Measurements from ENCODE around the gene PIGN. TPM values are rescaled to one million over a fixed set of nuclear protein-coding genes. Genes with fewer than 3 reads are reported as not detected.

PIGN gene
- polyA plus RNA-seq, 3 donors = 4.1 to 14.7 (median 14.6) TPM

GRCh38 chr18:62189208-62189607 lies 2.4 kb upstream of the PIGN start:
- no CpG with 5 or more reads among the region's 2 CpGs for WGBS (ENCODE audit: insufficient coverage)
- no peak overlapping the region for H3K9ac ChIP-seq (ENCODE audit: insufficient read depth, low read length, poor library complexity, severe bottlenecking)
- H3K27me3 Mint-ChIP-seq (ENCODE audit: low read depth in 3 of 3) = no peaks in the 10 kb centered on the region

More at GRCh38 chr18:62189208-62189607, 2.4 kb upstream of the PIGN start:
- H2AFZ ChIP-seq (ENCODE audit: insufficient read depth, low read depth, low read length, poor library complexity, severe bottlenecking) = no peak overlapping the region
- no peak for DNase-seq
- Mint-ChIP-seq H3K4me3 (peak overlapping the region in 1 of 2 donors; percentile 70), H3K9me3 (peaks cover 0 to 2% (median 0%) of the 10 kb centered on the region in 7 donors), H3K27ac (peak overlapping the region in 1 of 7 donors; percentile 3), H3K36me3 (peaks cover 4 to 11% of the 10 kb centered on the region in 2 donors), H3K4me1 (peaks cover 72% of the 10 kb centered on the region)
- intact Hi-C loops (cut with micrococcal nuclease) = loop anchor here (5.0 to 10.0 kb wide), 4 partner anchors 58 to 396 kb away; partner anchors contain the start of gene ZCCHC2 (in 2 of the 2)
- H3K4me1 ChIP-seq (ENCODE audit: control insufficient read depth in 1 of 2, insufficient read depth in 2 of 2, low read length in 2 of 2) = peaks cover 42 to 60% of the 10 kb centered on the region in 2 donors
- no peaks in the 10 kb centered on the region for H3K36me3 ChIP-seq (replicated peaks in 1 of 2; ENCODE audit: control insufficient read depth in 1 of 2, insufficient read depth in 2 of 2, low read length in 2 of 2)
- H3K27ac ChIP-seq (ENCODE audit: low read depth in 1 of 2, low read length in 2 of 2) = no peak overlapping the region
- H3K4me2 ChIP-seq (replicated peaks; ENCODE audit: extremely low read depth, low read length, poor library complexity, severe bottlenecking) = peak overlapping the region; percentile 77
- H4K20me1 ChIP-seq (ENCODE audit: insufficient read depth, low read length) = peaks cover 67% of the 10 kb centered on the region
- no peak for TF ChIP-seq CTCF (IDR thresholded peaks at IDR 0.05)
- peak overlapping the region in 1 of 3 experiments; percentile 100 for H3K4me3 ChIP-seq (replicated peaks in 1 of 3; ENCODE audit: low read depth in 2 of 3, low read length in 3 of 3)
- no peaks in the 10 kb centered on the region for H3K9me3 ChIP-seq (replicated peaks in 1 of 2; ENCODE audit: control insufficient read depth in 1 of 2, insufficient read depth in 1 of 2, low read length in 2 of 2)
- H3K27me3 ChIP-seq (ENCODE audit: control insufficient read depth in 2 of 2, insufficient read depth in 2 of 2, low read length in 2 of 2) = no peaks in the 10 kb centered on the region
- H3K79me2 ChIP-seq (ENCODE audit: insufficient read depth, low read length) = peaks cover 98% of the 10 kb centered on the region

Data from CD14-positive monocyte (primary cell).